MCF 10A (cell line): ENCODE measurements around the gene PCNX2. TPM values are rescaled to one million over a fixed set of nuclear protein-coding genes. Genes with fewer than 3 reads are reported as not detected.

ENCODE experiments used
- BruUV-seq: library from RNA; stranded (reverse); fragments of 400-500 nt; replicated peaks from 2 replicates; lab custom pipeline; 2021; lab: Mats Ljungman, UMichigan
- CTCF ChIA-PET: fragments of 300-600 bp; sonication (Branson Sonifier 250); formaldehyde crosslinking; extraction: SDS; loops from one replicate; lab custom pipeline; 2021; ENCODE audit warnings: antibody characterized with exemption, inconsistent platforms; lab: Yijun Ruan, JAX
- POLR2A ChIA-PET: fragments of 300-600, 350-650 bp; sonication (Branson Sonifier 250); formaldehyde crosslinking; extraction: SDS; loops from one replicate; lab custom pipeline; 2020; ENCODE audit warnings: antibody characterized with exemption, inconsistent platforms; lab: Yijun Ruan, JAX
- DNase-seq: peaks from one replicate; pipeline ENCODE4 v3.0.0-alpha.2; 2018; ENCODE audit not compliant: unreplicated experiment
- H3K27ac Mint-ChIP-seq: one replicate; pipeline ENCODE4 v1.8.0; 2022; ENCODE audit warnings: mild to moderate bottlenecking, low read depth, mixed read lengths; ENCODE audit not compliant: unreplicated experiment
- H3K27me3 Mint-ChIP-seq: one replicate; pipeline ENCODE4 v1.8.0; 2022; ENCODE audit warnings: mixed read lengths; ENCODE audit not compliant: insufficient read depth, unreplicated experiment
- H3K36me3 Mint-ChIP-seq: one replicate; pipeline ENCODE4 v1.8.0; 2022; ENCODE audit warnings: mild to moderate bottlenecking, moderate library complexity, mixed read lengths; ENCODE audit not compliant: insufficient read depth, unreplicated experiment
- H3K4me1 Mint-ChIP-seq: one replicate; pipeline ENCODE4 v1.8.0; 2022; ENCODE audit warnings: mixed read lengths; ENCODE audit not compliant: insufficient read depth, unreplicated experiment
- H3K4me3 Mint-ChIP-seq: one replicate; pipeline ENCODE4 v1.8.0; 2022; ENCODE audit warnings: mild to moderate bottlenecking, moderate library complexity, mixed read lengths; ENCODE audit not compliant: unreplicated experiment
- H3K9me3 Mint-ChIP-seq: one replicate; pipeline ENCODE4 v1.8.0; 2022; ENCODE audit warnings: mixed read lengths; ENCODE audit not compliant: unreplicated experiment
- CTCF ChIP-seq: fragments of 200-600 bp; IDR thresholded peaks from one replicate; pipeline ENCODE4 v1.8.0; 2022; ENCODE audit warnings: antibody characterized with exemption, mild to moderate bottlenecking; ENCODE audit not compliant: unreplicated experiment
- intact Hi-C: fragments of 100-400 bp; cut with micrococcal nuclease; formaldehyde crosslinking; loops from 2 replicates; pipeline ENCODE4 v1.14.1; 2022
- total RNA-seq: library from RNA; stranded (reverse); gene quantifications from 2 replicates; pipeline ENCODE4 v1.2.3, GENCODE V29; 2022

PCNX2 gene
- total RNA-seq, 1 experiment from 2014 or later: 80.5 TPM

- intact Hi-C loops: no loop called here
- no peaks in the 10 kb centered on the region for H3K9me3 Mint-ChIP-seq
- ChIA-PET CTCF (interaction anchor here (0.6 kb wide), 1 partner anchor 298 kb away, joined by 4 read pairs; no protein-coding TSS in a partner anchor), POLR2A (no interaction called here)
- no peaks in the 10 kb centered on the region for H3K27me3 Mint-ChIP-seq
- no peaks in the 10 kb centered on the region for H3K36me3 Mint-ChIP-seq
- no peaks in the 10 kb centered on the region for H3K4me1 Mint-ChIP-seq
- DNase-seq: no peak
- no peak for TF ChIP-seq CTCF
- BruUV-seq: no TSS peak
- no peak overlapping the region for H3K27ac Mint-ChIP-seq
- no peak overlapping the region for H3K4me3 Mint-ChIP-seq
Observed at GRCh38 chr1:232944347-232944746, 351.2 kb downstream of the PCNX2 start.

GRCh38 chr1:232943679-232944252, 351.8 kb downstream of the PCNX2 start:
- Mint-ChIP-seq H3K9me3 (no peaks in the 10 kb centered on the region), H3K4me3 (no peak overlapping the region), H3K27me3 (no peaks in the 10 kb centered on the region), H3K4me1 (no peaks in the 10 kb centered on the region), H3K27ac (no peak overlapping the region), H3K36me3 (no peaks in the 10 kb centered on the region)
- no TSS peak for BruUV-seq
- TF ChIP-seq CTCF: no peak
- intact Hi-C loops: no loop called here
- no peak for DNase-seq
- ChIA-PET POLR2A (interaction anchor here (0.6 to 1.0 kb wide), 2 partner anchors 9 to 293 kb away, joined by 3 read pairs; no protein-coding TSS in a partner anchor), CTCF (no interaction called here)

GRCh38 chr1:232942413-232943294, 352.9 kb downstream of the PCNX2 start:
- H3K4me1 Mint-ChIP-seq: peaks cover 6% of the 10 kb centered on the region
- CTCF ChIA-PET: interaction anchor here (0.7 kb wide), 1 partner anchor 589 kb away, joined by 3 read pairs; no protein-coding TSS in a partner anchor
- no peak for DNase-seq
- intact Hi-C loops: no loop called here
- POLR2A ChIA-PET: interaction anchor here (0.6 to 1.0 kb wide), 2 partner anchors 15 to 294 kb away, joined by 3 to 6 read pairs; no protein-coding TSS in a partner anchor
- no peaks in the 10 kb centered on the region for H3K36me3 Mint-ChIP-seq
- no peaks in the 10 kb centered on the region for H3K27me3 Mint-ChIP-seq
- BruUV-seq: no TSS peak
- H3K9me3 Mint-ChIP-seq: no peaks in the 10 kb centered on the region
- no peak overlapping the region for H3K27ac Mint-ChIP-seq
- TF ChIP-seq CTCF: no peak
- H3K4me3 Mint-ChIP-seq: no peak overlapping the region

- H3K9me3 Mint-ChIP-seq: no peaks in the 10 kb centered on the region
- no peak for TF ChIP-seq CTCF
- ChIA-PET CTCF (interaction anchor here (1.3 to 1.8 kb wide), 3 partner anchors 9 to 306 kb away, joined by 3 to 6 read pairs (median 5); no protein-coding TSS in a partner anchor), POLR2A (interaction anchor here (2.7 kb wide), 1 partner anchor 9 kb away, joined by 12 read pairs; the partner anchor contains the start of gene NTPCR)
- H3K27me3 Mint-ChIP-seq: no peaks in the 10 kb centered on the region
- H3K36me3 Mint-ChIP-seq: no peaks in the 10 kb centered on the region
- peaks cover 12% of the 10 kb centered on the region for H3K4me1 Mint-ChIP-seq
- H3K27ac Mint-ChIP-seq: no peak overlapping the region
- DNase-seq: no peak
- BruUV-seq: no TSS peak
- H3K4me3 Mint-ChIP-seq: no peak overlapping the region
- intact Hi-C loops: no loop called here
Observed at GRCh38 chr1:232940262-232940661, 355.3 kb downstream of the PCNX2 start.
